ENCODE results near the gene KLHL12.

The KLHL12 gene

GRCh38 chr1:202861420-202862132 is 65.5 kb downstream of the KLHL12 start:
- DNase-seq (ENCODE audit: insufficient read length, low spot score) (peak; percentile 46), FAIRE-seq (no peak)
- TF ChIP-seq CTCF (IDR thresholded peaks at IDR 0.05; ENCODE audit: insufficient read depth, missing control alignments), result no peak

DNA sequence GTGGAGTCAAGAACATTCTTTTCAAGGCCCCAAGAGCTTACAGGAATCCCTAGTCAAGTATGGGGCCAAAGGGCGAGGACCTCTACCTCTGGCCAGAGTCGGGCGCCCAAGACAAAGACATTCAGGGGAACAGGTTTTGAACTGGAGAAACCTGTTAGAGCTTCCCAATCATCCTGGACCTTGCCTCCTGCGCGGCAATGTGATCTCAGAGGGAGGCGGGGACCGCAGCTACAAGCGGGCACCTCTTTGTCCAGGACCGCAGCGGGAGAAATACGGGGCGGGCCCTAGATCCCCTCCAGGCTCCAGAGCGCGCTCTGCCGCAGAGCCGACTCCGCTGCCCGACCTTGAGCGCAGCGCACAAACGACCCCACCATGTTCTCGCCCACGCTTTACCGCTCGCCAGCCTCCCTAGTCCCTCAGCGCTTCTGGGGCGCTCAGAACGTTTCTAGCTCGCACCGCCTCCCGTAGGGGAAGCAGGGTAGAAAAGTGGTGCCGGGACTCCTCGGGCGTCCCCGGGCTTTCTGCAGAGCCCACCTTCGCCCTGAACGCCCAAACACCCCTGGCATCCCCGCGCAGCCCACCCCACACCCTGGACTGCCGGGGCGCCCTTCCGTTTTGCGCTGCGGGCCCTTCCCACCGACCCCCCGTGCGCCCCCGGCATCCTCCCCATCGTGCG is 66.2 kb downstream of the KLHL12 start:
- FAIRE-seq (no peak), DNase-seq (ENCODE audit: insufficient read length, low spot score) (no peak)
- no peak for TF ChIP-seq CTCF (IDR thresholded peaks at IDR 0.05; ENCODE audit: insufficient read depth, missing control alignments)

DNA sequence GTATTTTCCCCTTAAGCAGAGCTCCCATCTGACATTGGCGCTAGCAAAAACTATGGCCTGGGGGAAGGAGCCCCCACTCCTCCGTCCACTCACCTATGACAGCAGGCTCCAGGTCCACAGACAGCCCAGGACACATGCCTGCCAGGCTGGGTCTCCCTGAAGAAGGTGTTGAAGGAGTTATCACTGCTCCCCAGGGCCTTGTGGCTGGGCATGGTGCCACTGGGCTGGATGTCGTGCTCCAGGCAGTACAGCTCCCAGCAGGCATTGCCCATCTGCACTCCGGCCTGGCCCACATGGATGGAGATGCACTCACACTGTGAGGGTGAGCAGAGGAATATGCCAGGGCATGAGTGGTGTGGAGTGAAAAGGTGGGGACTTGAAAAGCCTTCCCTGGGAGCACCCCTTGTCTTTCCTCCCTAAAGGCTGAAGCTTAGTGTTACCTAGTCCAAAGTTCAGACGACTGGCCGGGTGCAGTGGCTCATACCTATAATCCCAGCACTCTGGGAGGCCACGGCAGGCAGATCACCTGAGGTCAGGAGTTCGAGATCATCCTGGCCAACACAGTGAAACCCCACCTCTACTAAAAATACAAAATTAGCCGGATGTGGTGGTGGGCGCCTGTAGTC is 68.1 kb downstream of the KLHL12 start:
- TF ChIP-seq CTCF (IDR thresholded peaks at IDR 0.05; ENCODE audit: insufficient read depth, missing control alignments), result no peak
- FAIRE-seq, result no peak
- no peak for DNase-seq (ENCODE audit: insufficient read length, low spot score)

GRCh38 chr1:202858331-202858730 is 68.7 kb downstream of the KLHL12 start:
- no peak for FAIRE-seq
- TF ChIP-seq CTCF (IDR thresholded peaks at IDR 0.05; ENCODE audit: insufficient read depth, missing control alignments), result no peak
- no peak for DNase-seq (ENCODE audit: insufficient read length, low spot score)

DNA sequence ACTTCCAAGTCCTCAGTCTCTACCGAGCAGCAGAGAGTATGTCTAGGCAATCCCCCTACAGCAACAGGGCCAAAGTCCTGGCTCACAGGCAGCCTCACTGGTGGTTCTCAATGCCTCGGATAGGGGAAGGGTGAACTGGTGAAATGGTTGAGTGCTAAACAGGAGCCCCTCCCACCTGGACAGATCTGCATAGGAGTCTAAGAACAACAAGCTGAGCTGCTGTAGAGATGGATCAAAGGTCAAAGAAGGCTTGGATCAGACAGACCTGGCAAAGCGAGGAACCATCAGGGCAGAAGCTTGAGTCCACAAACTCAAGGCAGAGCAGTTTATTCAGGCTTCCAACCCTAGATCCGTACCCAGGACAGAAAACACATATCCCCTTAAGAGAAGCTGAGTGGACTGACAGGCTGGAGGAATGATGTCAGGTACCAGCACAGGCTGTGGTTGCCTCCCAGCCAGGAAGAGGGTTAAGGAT is 69.9 kb downstream of the KLHL12 start:
- TF ChIP-seq CTCF (IDR thresholded peaks at IDR 0.05; ENCODE audit: insufficient read depth, missing control alignments), result no peak
- DNase-seq (ENCODE audit: insufficient read length, low spot score), result no peak
- FAIRE-seq, result no peak

- TF ChIP-seq CTCF (IDR thresholded peaks at IDR 0.05; ENCODE audit: insufficient read depth, missing control alignments), result no peak
These were observed 71.0 kb downstream of the KLHL12 start for GRCh38 chr1:202856014-202856413.

More at GRCh38 chr1:202856014-202856413, 71.0 kb downstream of the KLHL12 start:
- DNase-seq (ENCODE audit: insufficient read length, low spot score) (no peak), FAIRE-seq (no peak)

Measured in D721Med (cell line).